ENCODE measurements around the gene HINT3.

DNA sequence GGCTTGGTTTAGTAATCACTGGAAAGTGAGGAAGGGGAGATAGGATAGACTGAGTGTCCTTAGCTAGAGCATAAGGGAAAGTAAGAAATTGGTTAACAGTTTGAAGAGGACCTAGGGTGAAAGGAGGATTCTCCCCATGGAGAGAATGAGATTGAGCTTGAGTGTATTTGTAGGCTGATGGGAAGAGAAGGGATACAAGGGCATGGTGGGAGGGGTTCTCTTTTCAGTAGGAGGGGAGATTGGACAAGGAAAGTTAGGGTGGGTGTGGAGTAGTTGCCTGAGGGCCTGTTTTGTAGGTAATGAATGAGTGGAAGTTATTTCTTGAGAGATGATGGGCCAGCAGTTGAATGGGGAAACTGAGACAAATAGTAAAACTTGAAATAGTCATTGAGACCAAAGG is 31.7 kb downstream of the HINT3 start:
- TF ChIP-seq, protein P1, sequence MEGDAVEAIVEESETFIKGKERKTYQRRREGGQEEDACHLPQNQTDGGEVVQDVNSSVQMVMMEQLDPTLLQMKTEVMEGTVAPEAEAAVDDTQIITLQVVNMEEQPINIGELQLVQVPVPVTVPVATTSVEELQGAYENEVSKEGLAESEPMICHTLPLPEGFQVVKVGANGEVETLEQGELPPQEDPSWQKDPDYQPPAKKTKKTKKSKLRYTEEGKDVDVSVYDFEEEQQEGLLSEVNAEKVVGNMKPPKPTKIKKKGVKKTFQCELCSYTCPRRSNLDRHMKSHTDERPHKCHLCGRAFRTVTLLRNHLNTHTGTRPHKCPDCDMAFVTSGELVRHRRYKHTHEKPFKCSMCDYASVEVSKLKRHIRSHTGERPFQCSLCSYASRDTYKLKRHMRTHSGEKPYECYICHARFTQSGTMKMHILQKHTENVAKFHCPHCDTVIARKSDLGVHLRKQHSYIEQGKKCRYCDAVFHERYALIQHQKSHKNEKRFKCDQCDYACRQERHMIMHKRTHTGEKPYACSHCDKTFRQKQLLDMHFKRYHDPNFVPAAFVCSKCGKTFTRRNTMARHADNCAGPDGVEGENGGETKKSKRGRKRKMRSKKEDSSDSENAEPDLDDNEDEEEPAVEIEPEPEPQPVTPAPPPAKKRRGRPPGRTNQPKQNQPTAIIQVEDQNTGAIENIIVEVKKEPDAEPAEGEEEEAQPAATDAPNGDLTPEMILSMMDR (IDR thresholded peaks at IDR 0.05): no peak
- no peak for TF ChIP-seq POLR2A (IDR thresholded peaks at IDR 0.05)
